Measurements from ENCODE around the gene BHLHE40.

GRCh38 chr3:4957978-4958377 is 21.3 kb upstream of the BHLHE40 start:
- TF ChIP-seq POLR2AphosphoS5 (IDR thresholded peaks at IDR 0.05; ENCODE audit: low read depth, low read length) (no peak), REST (IDR thresholded peaks at IDR 0.05; ENCODE audit: insufficient read depth in 1 of 2, low read depth in 2 of 2, low read length in 2 of 2) (no peak)
